GM18517 (cell line): ENCODE results near the gene RAP1GAP2.
"Not testable (repeated sequence)": the region's sequence is repeated elsewhere in the genome, so short reads cannot be mapped to it uniquely, and the experiment has no call there.

Experiments used
- ATAC-seq: cut with Tn5 transposase; IDR thresholded peaks from one replicate; pipeline ENCODE4 v1.9.1; 2021; ENCODE audit warnings: mild to moderate bottlenecking, moderate library complexity; ENCODE audit not compliant: unreplicated experiment

The RAP1GAP2 gene

GRCh38 chr17:2964028-2964356 is 167.8 kb downstream of the RAP1GAP2 start:
- ATAC-seq, result no peak

- no peak for ATAC-seq
Measured at GRCh38 chr17:2964370-2964769, 168.1 kb downstream of the RAP1GAP2 start.

DNA sequence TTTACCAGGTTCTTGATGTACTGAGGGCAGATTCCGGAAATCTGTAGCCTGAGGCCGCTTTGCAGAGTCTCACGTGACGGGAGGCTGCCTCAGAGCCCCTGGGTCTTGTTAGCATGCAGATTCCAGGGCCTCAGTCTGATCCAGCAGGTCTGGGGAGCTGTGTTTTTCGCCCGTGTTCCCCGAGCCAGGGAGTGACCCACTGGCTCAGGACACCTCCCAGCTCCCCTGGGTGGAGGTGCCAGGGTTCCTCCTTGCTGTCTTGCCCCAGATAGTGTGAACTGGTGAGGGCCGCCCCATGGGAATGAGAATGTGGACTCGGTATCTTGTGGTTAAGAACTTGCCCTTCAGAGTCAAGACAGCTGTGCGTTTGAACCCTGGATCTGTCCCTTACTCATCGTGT is 168.6 kb downstream of the RAP1GAP2 start:
- no peak for ATAC-seq

DNA sequence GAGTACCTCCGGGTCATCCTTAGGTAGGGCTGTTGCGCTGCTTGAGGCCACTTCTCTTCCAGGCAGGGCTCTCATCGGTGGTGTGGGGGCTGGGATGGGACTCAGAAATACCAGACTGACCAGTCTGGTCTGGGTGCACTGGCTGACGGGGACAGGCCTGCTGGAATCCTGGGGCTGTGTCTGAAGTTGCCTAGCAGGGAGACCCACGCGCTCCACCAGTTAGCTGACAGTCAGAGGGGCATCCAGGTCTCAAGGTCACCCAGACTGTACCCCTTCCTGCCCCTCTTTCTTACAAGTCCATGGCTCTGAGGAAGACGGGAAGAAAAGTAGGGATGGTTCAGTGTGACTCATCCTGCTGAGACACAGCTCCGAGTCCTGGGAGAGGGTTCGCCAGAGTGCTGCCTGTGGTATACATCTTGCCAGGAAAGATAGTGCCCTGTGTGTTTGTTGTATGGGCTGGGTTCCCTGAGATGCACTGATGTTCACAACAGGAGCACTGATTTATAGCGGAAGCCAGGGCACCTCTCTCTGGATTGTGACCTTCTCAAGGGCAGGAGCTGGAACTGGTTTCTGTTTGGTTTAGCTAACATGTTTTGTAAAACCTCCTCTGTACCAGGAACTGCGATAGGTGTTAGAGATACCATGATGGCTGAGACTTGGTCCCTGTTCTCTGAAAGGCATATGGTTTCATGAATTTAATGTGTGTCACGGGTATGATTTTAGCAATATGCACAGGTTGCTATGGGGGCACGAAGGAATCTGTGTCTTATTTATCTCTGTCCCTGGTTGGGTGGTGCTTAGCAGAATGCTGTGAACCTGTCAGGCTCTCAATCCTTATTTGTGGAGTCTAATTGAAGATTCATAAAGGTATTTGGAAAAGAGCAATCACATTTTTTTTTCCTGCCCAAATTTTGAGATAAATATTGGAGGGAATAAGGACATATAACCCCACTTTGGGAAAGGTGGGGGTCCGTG is 169.7 kb downstream of the RAP1GAP2 start:
- ATAC-seq, result no peak

DNA sequence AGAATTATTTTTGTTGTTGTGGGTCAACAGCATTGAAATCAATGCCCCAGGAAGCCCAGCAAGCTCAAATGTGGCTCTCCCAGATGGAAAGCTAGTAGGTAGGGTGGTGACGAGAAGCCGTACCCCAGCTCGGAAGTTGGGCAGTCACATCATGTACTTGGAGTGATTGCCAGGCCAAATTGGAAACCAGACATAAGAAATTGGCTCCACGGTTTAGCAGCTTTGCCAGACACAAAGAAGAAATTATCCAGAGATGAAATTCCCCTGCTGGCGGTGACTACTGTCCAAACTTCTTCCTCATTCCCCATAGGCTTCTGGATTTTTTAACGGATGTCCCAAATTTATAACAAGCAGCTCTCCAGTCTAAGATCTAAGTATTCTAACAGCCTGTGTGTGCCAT is 171.3 kb downstream of the RAP1GAP2 start:
- no peak for ATAC-seq

DNA sequence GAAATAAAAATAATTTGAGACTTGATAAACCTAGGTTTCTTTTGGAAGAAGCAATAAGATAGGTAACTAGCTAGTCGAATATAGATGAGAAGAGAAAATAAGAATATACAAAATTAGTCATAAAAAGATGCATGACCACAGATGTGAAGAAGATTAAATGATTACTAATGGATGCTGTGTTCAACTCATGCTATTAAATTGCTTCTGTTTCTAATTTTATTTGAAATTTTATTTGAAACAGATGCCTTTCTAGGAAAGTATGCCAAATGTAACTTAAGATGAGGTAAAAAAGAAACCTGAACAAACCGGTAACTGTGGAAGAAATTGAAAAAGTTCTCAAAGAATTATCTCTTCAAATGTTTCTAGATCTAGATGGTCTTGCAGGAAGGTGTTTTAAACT is 175.6 kb downstream of the RAP1GAP2 start:
- ATAC-seq, result no peak

DNA sequence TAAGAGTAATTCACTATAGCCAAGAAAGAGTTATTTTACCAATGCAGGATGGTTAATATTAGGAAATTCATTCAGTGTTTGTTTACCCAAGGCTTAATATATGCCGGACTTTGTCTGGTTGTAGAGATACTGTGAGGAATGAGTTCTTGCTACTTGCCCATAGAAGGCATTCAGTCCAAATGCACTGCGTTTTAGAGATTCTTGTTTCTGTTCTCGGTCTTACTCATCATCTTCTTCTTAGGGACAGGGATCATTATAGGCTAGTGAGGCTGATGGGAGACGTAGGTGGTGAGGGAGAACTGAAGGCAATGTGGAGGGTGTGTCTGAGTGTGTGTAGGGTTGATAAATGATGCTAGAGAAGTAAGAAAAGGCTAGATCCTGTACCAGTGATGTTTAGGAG is 176.5 kb downstream of the RAP1GAP2 start:
- ATAC-seq, result no peak

- ATAC-seq, result no peak
Measured at GRCh38 chr17:2974347-2974746, 178.1 kb downstream of the RAP1GAP2 start.

DNA sequence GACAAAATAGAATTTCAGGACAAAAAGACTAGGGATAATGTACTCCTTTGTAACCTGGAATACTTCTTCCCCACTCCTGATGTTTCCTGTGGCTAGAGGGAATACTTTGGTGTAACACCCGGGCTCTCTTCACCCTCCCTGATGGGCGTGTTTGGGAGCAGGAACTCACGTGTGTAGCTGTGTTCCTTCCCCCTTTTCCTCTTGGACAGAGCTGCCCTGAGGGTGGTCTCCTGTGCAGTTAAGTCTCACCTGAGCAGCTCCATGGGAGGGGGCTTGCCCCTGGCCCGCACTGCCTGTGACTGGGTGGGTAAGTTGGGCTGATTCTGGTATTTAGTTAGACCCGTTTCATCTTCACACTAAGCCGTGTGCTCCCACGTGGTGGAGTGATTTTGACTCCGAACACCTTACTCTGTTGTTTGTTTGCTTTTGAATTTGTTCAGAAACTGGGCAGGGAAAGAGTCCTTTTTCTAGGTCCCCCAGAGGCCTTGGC is 179.3 kb downstream of the RAP1GAP2 start:
- no peak for ATAC-seq

- ATAC-seq, result no peak
Measured at GRCh38 chr17:2977157-2977556, 180.9 kb downstream of the RAP1GAP2 start.

DNA sequence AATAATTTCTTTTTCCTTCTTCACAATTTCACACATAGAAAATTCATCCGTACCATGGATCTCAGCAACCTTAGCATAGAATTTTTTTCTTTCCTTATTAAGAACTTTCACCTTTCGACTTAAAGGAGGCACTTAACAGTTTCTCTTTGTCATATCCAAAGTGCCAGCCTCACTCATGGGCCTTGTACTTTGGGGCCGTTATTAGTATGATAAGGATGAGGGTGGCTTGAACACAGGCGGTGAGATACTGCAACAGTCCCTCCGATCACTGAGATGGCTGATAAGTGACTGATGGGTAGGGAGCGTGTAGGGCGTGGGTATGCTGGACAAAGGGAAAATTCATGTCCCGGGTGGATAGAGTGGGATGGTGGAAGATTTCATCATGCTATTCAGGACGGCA is 181.9 kb downstream of the RAP1GAP2 start:
- ATAC-seq, result no peak

DNA sequence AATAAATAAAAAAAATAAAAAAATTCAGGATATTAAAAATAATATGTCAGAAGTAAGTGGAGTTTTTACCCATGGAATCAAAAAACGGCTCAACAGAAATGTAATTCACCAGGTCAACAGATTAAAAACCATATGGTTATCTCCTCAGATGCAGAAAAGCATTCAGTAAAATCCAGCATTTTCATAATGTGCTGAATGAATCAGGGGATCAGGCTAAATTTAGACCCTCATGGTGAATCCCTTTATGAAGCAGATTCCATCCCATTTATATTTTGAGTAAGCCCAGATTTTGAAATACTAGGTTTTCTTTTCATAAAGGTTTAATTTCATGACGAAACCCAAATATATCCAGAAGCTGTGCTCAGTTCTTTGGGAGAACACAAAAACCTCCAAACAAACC is 182.8 kb downstream of the RAP1GAP2 start:
- ATAC-seq, result no peak

- no peak for ATAC-seq
Measured at GRCh38 chr17:2980211-2980903, 184.1 kb downstream of the RAP1GAP2 start.

DNA sequence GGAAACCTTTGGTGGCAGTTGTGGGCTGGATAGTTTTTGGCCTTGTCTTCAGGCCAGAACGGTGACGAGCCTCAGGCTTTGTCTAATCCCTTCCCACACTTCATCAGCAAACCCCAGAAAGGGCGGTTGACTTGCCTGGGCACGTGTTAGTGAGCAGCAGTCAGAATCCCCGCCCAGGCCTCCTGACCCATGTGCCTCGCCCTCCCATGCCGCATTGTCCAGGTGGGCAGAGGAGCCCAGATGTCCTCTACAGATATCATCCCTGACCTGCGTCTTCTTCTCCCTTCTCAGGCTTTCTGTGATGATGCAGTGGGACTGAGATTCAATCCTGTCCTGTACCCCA is 184.6 kb downstream of the RAP1GAP2 start:
- no peak for ATAC-seq

DNA sequence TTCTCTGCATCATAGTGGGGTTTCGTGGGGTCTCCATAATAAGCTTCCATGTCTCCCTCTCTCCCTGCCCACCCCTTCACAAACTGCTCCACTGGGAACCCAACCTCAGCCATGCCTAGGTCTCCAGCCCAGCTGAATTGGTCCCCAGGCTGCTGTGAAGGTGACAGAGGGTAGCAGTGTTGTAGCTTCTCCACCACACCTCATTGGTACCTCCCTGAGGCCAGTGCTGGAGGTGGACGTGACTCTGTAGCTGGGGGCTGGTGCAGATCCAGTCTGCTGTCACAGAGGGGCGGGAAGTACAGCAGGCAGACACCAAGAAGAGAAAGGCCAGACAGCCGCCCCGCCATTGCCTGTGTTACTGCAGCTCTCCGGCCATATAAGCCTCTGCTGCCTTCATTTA is 185.1 kb downstream of the RAP1GAP2 start:
- no peak for ATAC-seq

GRCh38 chr17:2982854-2983253 is 186.6 kb downstream of the RAP1GAP2 start:
- no peak for ATAC-seq

- no peak for ATAC-seq
Measured at GRCh38 chr17:2983255-2983654, 187.0 kb downstream of the RAP1GAP2 start.

GRCh38 chr17:2985318-2985717 is 189.1 kb downstream of the RAP1GAP2 start:
- no peak for ATAC-seq

GRCh38 chr17:2986925-2987324 is 190.7 kb downstream of the RAP1GAP2 start:
- no peak for ATAC-seq

- ATAC-seq, result not testable (repeated sequence)
Measured at GRCh38 chr17:2989396-2989795, 193.2 kb downstream of the RAP1GAP2 start.

GRCh38 chr17:2989855-2990254 is 193.6 kb downstream of the RAP1GAP2 start:
- ATAC-seq, result no peak

- no peak for ATAC-seq
Measured at GRCh38 chr17:2990396-2990795, 194.2 kb downstream of the RAP1GAP2 start.
